HG02610 (cell line): Measurements from ENCODE around the gene TPX2.

Source experiments
- ATAC-seq: cut with Tn5 transposase; IDR thresholded peaks from one replicate; pipeline ENCODE4 v1.9.1; 2021; ENCODE audit warnings: mild to moderate bottlenecking, moderate library complexity; ENCODE audit not compliant: unreplicated experiment

Gene TPX2

GRCh38 chr20:31844737-31845299 is 105.7 kb downstream of the TPX2 start:
- no peak for ATAC-seq

DNA sequence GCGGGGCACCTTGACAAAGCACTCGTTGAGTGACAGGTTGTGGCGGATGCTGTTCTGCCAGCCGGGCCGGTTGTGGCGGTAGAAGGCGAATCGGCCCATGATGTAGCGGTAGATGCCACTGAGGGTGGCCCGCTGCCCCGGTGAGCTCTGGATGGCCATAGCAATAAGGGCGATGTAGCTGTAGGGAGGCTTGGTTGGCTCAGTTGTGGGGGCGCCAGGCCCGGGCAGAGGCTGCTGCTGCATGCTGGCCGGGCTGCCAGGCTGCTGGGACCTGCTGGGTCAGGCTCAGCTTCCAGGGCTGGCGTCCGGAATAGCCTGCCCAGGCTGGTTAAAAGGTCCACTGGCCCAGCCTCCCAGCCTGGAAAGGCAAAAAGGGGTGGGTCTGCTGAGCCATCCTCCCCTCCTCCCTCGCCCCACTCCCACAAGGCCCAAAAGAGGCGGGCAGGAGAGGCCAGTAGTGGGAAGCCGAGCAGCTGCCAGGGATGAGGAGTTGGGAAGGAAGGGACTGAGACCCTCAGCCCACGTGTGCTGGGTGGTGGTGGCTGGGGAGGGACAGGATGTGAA is 106.3 kb downstream of the TPX2 start, which contains the start of gene FOXS1:
Gene FOXS1, minus strand, starts transcription at position 305 of the 564 bp plus-strand sequence. Its CDS starts 62 bp downstream, at position 243.
- no peak for ATAC-seq

- ATAC-seq: no peak
Observed at GRCh38 chr20:31846793-31847138, 107.7 kb downstream of the TPX2 start.

GRCh38 chr20:31848088-31848999 is 109.3 kb downstream of the TPX2 start:
- ATAC-seq: no peak

- ATAC-seq: no peak
Observed at GRCh38 chr20:31849306-31849930, 110.3 kb downstream of the TPX2 start.
